Kidney epithelial cell (primary cell): ENCODE measurements around the gene KCNQ1. TPM values are rescaled to one million over a fixed set of nuclear protein-coding genes. Genes with fewer than 3 reads are reported as not detected.

Experiments used
- DNase-seq: peaks from one replicate; pipeline ENCODE4 v3.0.0-alpha.2; 2010; ENCODE audit warnings: low read depth
- H3K27me3 ChIP-seq: 2 replicates; pipeline ENCODE4 v1.6.0; 2011; ENCODE audit warnings: low read length; ENCODE audit not compliant: control insufficient read depth, insufficient read depth
- H3K36me3 ChIP-seq: 2 replicates; pipeline ENCODE4 v1.5.1; 2011; ENCODE audit warnings: low read length; ENCODE audit not compliant: control insufficient read depth, insufficient read depth
- H3K4me3 ChIP-seq: 2 replicates; pipeline ENCODE4 v1.5.1; 2011; ENCODE audit warnings: low read depth, mild to moderate bottlenecking, control low read depth, low read length
- CTCF ChIP-seq: IDR thresholded peaks from 2 replicates; pipeline ENCODE4 v1.5.1; 2011; ENCODE audit warnings: mild to moderate bottlenecking, moderate library complexity, low read length, control low read depth, inconsistent platforms; ENCODE audit not compliant: insufficient read depth, poor library complexity, severe bottlenecking
- total RNA-seq: library from RNA; depleted of rRNA; stranded (reverse); fragments of >200 nt; gene quantifications from 2 replicates; pipeline ENCODE4 v1.2.3, GENCODE V29; 2015

The KCNQ1 gene
- total RNA-seq, 1 donor from 2014 or later = 2.3 TPM

GRCh38 chr11:2881076-2881980, 436.5 kb downstream of the KCNQ1 start:
- DNase-seq = no peak
- no peak for TF ChIP-seq CTCF
- no peaks in the 10 kb centered on the region for H3K36me3 ChIP-seq
- no peak overlapping the region for H3K4me3 ChIP-seq
- H3K27me3 ChIP-seq = peaks cover 2% of the 10 kb centered on the region

- no peak for DNase-seq
- Histone ChIP-seq H3K4me3 (no peak overlapping the region), H3K27me3 (peaks cover 2% of the 10 kb centered on the region), H3K36me3 (no peaks in the 10 kb centered on the region)
- TF ChIP-seq CTCF = no peak
Observed at GRCh38 chr11:2881981-2882375, 437.2 kb downstream of the KCNQ1 start.

- DNase-seq = no peak
- no peak overlapping the region for H3K4me3 ChIP-seq
- H3K27me3 ChIP-seq = peaks cover 2% of the 10 kb centered on the region
- no peak for TF ChIP-seq CTCF
- H3K36me3 ChIP-seq = no peaks in the 10 kb centered on the region
Observed at GRCh38 chr11:2882396-2883110, 437.7 kb downstream of the KCNQ1 start.

- DNase-seq = no peak
- TF ChIP-seq CTCF = no peak
- Histone ChIP-seq H3K27me3 (peaks cover 2% of the 10 kb centered on the region), H3K4me3 (peak overlapping the region; percentile 56), H3K36me3 (no peaks in the 10 kb centered on the region)
Observed at GRCh38 chr11:2883640-2883978, 438.8 kb downstream of the KCNQ1 start.

- no peaks in the 10 kb centered on the region for H3K36me3 ChIP-seq
- H3K27me3 ChIP-seq = peaks cover 2% of the 10 kb centered on the region
- DNase-seq = no peak
- TF ChIP-seq CTCF = no peak
- peak overlapping the region; percentile 56 for H3K4me3 ChIP-seq
Observed at GRCh38 chr11:2883979-2884815, 439.4 kb downstream of the KCNQ1 start.
